Karpas-422 (cell line): ENCODE data around the gene DDX28. TPM values are rescaled to one million over a fixed set of nuclear protein-coding genes. Genes with fewer than 3 reads are reported as not detected.

Experiments
- DNase-seq: peaks from one replicate; pipeline ENCODE4 v3.0.0-alpha.2; 2015
- H2AFZ ChIP-seq: fragments of 200-600 bp; sonication (generic); 2 replicates; pipeline ENCODE4 v1.6.1; 2014; ENCODE audit warnings: antibody characterized with exemption, low read length, mixed read lengths
- H3K27ac ChIP-seq: fragments of 200-600 bp; sonication (generic); 2 replicates; pipeline ENCODE4 v1.5.1; 2014; ENCODE audit warnings: mild to moderate bottlenecking, low read length, moderate library complexity
- H3K27me3 ChIP-seq: fragments of 200-600 bp; sonication (generic); 2 replicates; pipeline ENCODE4 v1.6.1; 2014; ENCODE audit warnings: low read length, mixed read lengths
- H3K36me3 ChIP-seq: fragments of 200-600 bp; sonication (generic); 2 replicates; pipeline ENCODE4 v1.6.1; 2014; ENCODE audit warnings: low read length, mixed read lengths; ENCODE audit not compliant: insufficient read depth
- H3K4me1 ChIP-seq: fragments of 200-600 bp; sonication (generic); 2 replicates; pipeline ENCODE4 v1.6.1; 2014; ENCODE audit warnings: mild to moderate bottlenecking, low read length, mixed read lengths
- H3K4me2 ChIP-seq: fragments of 200-600 bp; sonication (generic); 2 replicates; pipeline ENCODE4 v1.6.1; 2014; ENCODE audit warnings: low read length, low read depth, mild to moderate bottlenecking; ENCODE audit not compliant: poor library complexity, severe bottlenecking
- H3K4me3 ChIP-seq: fragments of 200-600 bp; sonication (generic); 2 replicates; pipeline ENCODE4 v1.5.1; 2014; ENCODE audit warnings: mild to moderate bottlenecking, antibody characterized with exemption, low read length, mixed read lengths
- H3K79me2 ChIP-seq: fragments of 200-600 bp; sonication (generic); 2 replicates; pipeline ENCODE4 v1.6.1; 2014; ENCODE audit warnings: mild to moderate bottlenecking, low read length, mixed read lengths
- H3K9ac ChIP-seq: fragments of 200-600 bp; sonication (generic); 2 replicates; pipeline ENCODE4 v1.6.0; 2014; ENCODE audit warnings: low read length
- H3K9me2 ChIP-seq: fragments of 200-600 bp; sonication (generic), shearing (Covaris generic); replicated peaks from 2 replicates; pipeline ENCODE4 v1.6.0; 2014; ENCODE audit warnings: mild to moderate bottlenecking, low read length, moderate library complexity; ENCODE audit not compliant: insufficient read depth
- H3K9me3 ChIP-seq: fragments of 300-700, 200-600 bp; sonication (generic); 2 replicates; pipeline ENCODE4 v1.6.1; 2014; ENCODE audit warnings: low read length, mixed read lengths
- H4K20me1 ChIP-seq: fragments of 200-600 bp; sonication (generic); 2 replicates; pipeline ENCODE4 v1.6.1; 2014; ENCODE audit warnings: mild to moderate bottlenecking, antibody characterized with exemption, low read length, low read depth; ENCODE audit not compliant: insufficient read depth
- total RNA-seq: library from RNA; depleted of rRNA; stranded (reverse); fragments of >200 nt; shearing (Covaris generic); gene quantifications from 2 replicates; pipeline ENCODE4 v1.2.3, GENCODE V29; 2014; ENCODE audit warnings: low replicate concordance

The DDX28 gene
- total RNA-seq, 1 experiment from 2014 or later: 10.8 TPM

GRCh38 chr16:67987460-67988160 lies 35.4 kb downstream of the DDX28 start:
- H3K27ac ChIP-seq: no peak overlapping the region
- H3K4me2 ChIP-seq: no peak overlapping the region
- H3K9me3 ChIP-seq: no peaks in the 10 kb centered on the region
- no peaks in the 10 kb centered on the region for H3K9me2 ChIP-seq
- no peak overlapping the region for H3K4me3 ChIP-seq
- no peaks in the 10 kb centered on the region for H3K27me3 ChIP-seq
- H2AFZ ChIP-seq: no peak overlapping the region
- H3K79me2 ChIP-seq: no peaks in the 10 kb centered on the region
- no peaks in the 10 kb centered on the region for H3K36me3 ChIP-seq
- H3K4me1 ChIP-seq: peaks cover 8% of the 10 kb centered on the region
- no peak for DNase-seq
- no peak overlapping the region for H3K9ac ChIP-seq
- no peaks in the 10 kb centered on the region for H4K20me1 ChIP-seq

GRCh38 chr16:67986949-67987348 lies 36.1 kb downstream of the DDX28 start:
- H3K27ac ChIP-seq: no peak overlapping the region
- no peaks in the 10 kb centered on the region for H3K27me3 ChIP-seq
- H3K9me3 ChIP-seq: no peaks in the 10 kb centered on the region
- no peaks in the 10 kb centered on the region for H3K36me3 ChIP-seq
- peaks cover 6% of the 10 kb centered on the region; the same call in 1 of the 2 replicates for H3K4me1 ChIP-seq
- no peak overlapping the region for H3K9ac ChIP-seq
- no peaks in the 10 kb centered on the region for H4K20me1 ChIP-seq
- H3K4me2 ChIP-seq: no peak overlapping the region
- DNase-seq: no peak
- H3K9me2 ChIP-seq: no peaks in the 10 kb centered on the region
- no peak overlapping the region for H3K4me3 ChIP-seq
- H3K79me2 ChIP-seq: no peaks in the 10 kb centered on the region
- no peak overlapping the region for H2AFZ ChIP-seq

- Histone ChIP-seq H3K4me2 (no peak overlapping the region), H3K9ac (no peak overlapping the region), H3K79me2 (no peaks in the 10 kb centered on the region), H3K36me3 (no peaks in the 10 kb centered on the region), H4K20me1 (no peaks in the 10 kb centered on the region), H3K4me1 (peaks cover 6% of the 10 kb centered on the region; the same call in 1 of the 2 replicates), H3K27ac (no peak overlapping the region), H3K9me3 (no peaks in the 10 kb centered on the region), H3K4me3 (no peak overlapping the region), H3K27me3 (no peaks in the 10 kb centered on the region), H2AFZ (no peak overlapping the region), H3K9me2 (no peaks in the 10 kb centered on the region)
- no peak for DNase-seq
Measured at GRCh38 chr16:67982011-67982696, 40.9 kb downstream of the DDX28 start.

GRCh38 chr16:67979955-67980678 lies 42.9 kb downstream of the DDX28 start, which contains the start of gene DPEP3:
TSS of gene DPEP3 (minus strand) at chr16:67980499. CDS start at chr16:67980380, 119 bp downstream.
- Histone ChIP-seq H2AFZ (no peak within 1 kb of the TSS), H3K9me3 (no peaks in the 10 kb centered on the region), H3K79me2 (no peaks in the 10 kb centered on the region), H3K4me2 (no peak within 1 kb of the TSS), H3K9me2 (no peaks in the 10 kb centered on the region), H3K4me3 (no peak within 1 kb of the TSS), H3K4me1 (peaks cover 6% of the 10 kb centered on the region; the same call in 1 of the 2 replicates), H3K36me3 (no peaks in the 10 kb centered on the region), H3K27me3 (no peaks in the 10 kb centered on the region), H4K20me1 (no peaks in the 10 kb centered on the region), H3K9ac (no peak within 1 kb of the TSS), H3K27ac (no peak within 1 kb of the TSS)
- no peak for DNase-seq

GRCh38 chr16:67977469-67978227 lies 45.4 kb downstream of the DDX28 start:
- Histone ChIP-seq H3K9me3 (no peaks in the 10 kb centered on the region), H3K27me3 (no peaks in the 10 kb centered on the region), H4K20me1 (no peaks in the 10 kb centered on the region), H3K9ac (no peak overlapping the region), H3K4me1 (no peaks in the 10 kb centered on the region), H3K27ac (no peak overlapping the region), H3K36me3 (no peaks in the 10 kb centered on the region), H3K4me3 (no peak overlapping the region), H3K79me2 (no peaks in the 10 kb centered on the region), H3K9me2 (no peaks in the 10 kb centered on the region), H3K4me2 (no peak overlapping the region), H2AFZ (no peak overlapping the region)
- no peak for DNase-seq

- Histone ChIP-seq H3K4me2 (no peak overlapping the region), H4K20me1 (no peaks in the 10 kb centered on the region), H3K9me2 (no peaks in the 10 kb centered on the region), H3K4me1 (no peaks in the 10 kb centered on the region), H3K27ac (no peak overlapping the region), H3K27me3 (no peaks in the 10 kb centered on the region), H3K9ac (no peak overlapping the region), H3K4me3 (no peak overlapping the region), H2AFZ (no peak overlapping the region), H3K36me3 (no peaks in the 10 kb centered on the region), H3K79me2 (no peaks in the 10 kb centered on the region), H3K9me3 (no peaks in the 10 kb centered on the region)
- no peak for DNase-seq
Measured at GRCh38 chr16:67977005-67977404, 46.0 kb downstream of the DDX28 start.

- H4K20me1 ChIP-seq: no peaks in the 10 kb centered on the region
- H3K9me2 ChIP-seq: no peaks in the 10 kb centered on the region
- H3K9ac ChIP-seq: no peak overlapping the region
- no peaks in the 10 kb centered on the region for H3K4me1 ChIP-seq
- DNase-seq: no peak
- H3K79me2 ChIP-seq: no peaks in the 10 kb centered on the region
- H2AFZ ChIP-seq: no peak overlapping the region
- H3K36me3 ChIP-seq: no peaks in the 10 kb centered on the region
- H3K27ac ChIP-seq: no peak overlapping the region
- no peaks in the 10 kb centered on the region for H3K9me3 ChIP-seq
- H3K4me3 ChIP-seq: no peak overlapping the region
- H3K27me3 ChIP-seq: no peaks in the 10 kb centered on the region
- no peak overlapping the region for H3K4me2 ChIP-seq
Measured at GRCh38 chr16:67976205-67976604, 46.8 kb downstream of the DDX28 start.
